Measurements from ENCODE around the gene PPP6R2. TPM values are rescaled to one million over a fixed set of nuclear protein-coding genes. Genes with fewer than 3 reads are reported as not detected.

Gene PPP6R2
- total and polyA plus RNA-seq, 2 of the 8 experiments (the other 6 are each of a cell fraction or from before 2014, with no cell fraction given) = 25.0 to 32.2 TPM

GRCh38 chr22:50481440-50482106 is 138.4 kb downstream of the PPP6R2 start, which contains the start of gene ADM2:
ADM2 (plus strand) TSS chr22:50481543; CDS start chr22:50481848, 305 bp downstream.
- FAIRE-seq (no peak), DNase-seq (ENCODE audit: low read depth in 1 of 2, low spot score in 2 of 2) (peak in 1 of 2 experiments; percentile 89)
- no peaks in the 10 kb centered on the region for H3K9me3 ChIP-seq (ENCODE audit: insufficient read depth in 2 of 2, low read depth in 1 of 2, low read length in 1 of 2)
- peaks cover 4% of the 10 kb centered on the region; the same call in 1 of the 2 replicates for H3K23me2 ChIP-seq (ENCODE audit: low read depth, low read length)
- 0 out of 8 replicates have a peak, but pooled peaks cover 0 to 2% (median 0%) of the 10 kb centered on the region in 4 experiments for H3K36me3 ChIP-seq (ENCODE audit: control insufficient read depth in 2 of 4, insufficient read depth in 4 of 4, low read length in 3 of 4)
- no peak within 1 kb of the TSS for H3K14ac ChIP-seq (ENCODE audit: insufficient read length)
- POLR2A ChIA-PET (ENCODE audit: partially characterized antibody) = interaction anchor here (0.7 to 2.1 kb wide), 8 partner anchors 8 to 44 kb away, joined by 3 to 16 read pairs (median 3); partner anchors contain the start of gene SCO2
- H3K9ac ChIP-seq (replicated peaks in 1 of 4; ENCODE audit: extremely low read depth in 1 of 4, low read depth in 3 of 4, low read length in 3 of 4) = peak within 1 kb of the TSS; percentile 44 to 72 (median 60); a peak in 6 of 7 replicates
- WGBS, 2 experiments (ENCODE audit: extremely low coverage in 1 of 2, insufficient coverage in 1 of 2, insufficient read length in 1 of 2, insufficient replicate concordance in 2 of 2, low coverage in 1 of 2, low lambda C conversion rate in 2 of 2, missing lambda C conversion rate in 1 of 2) = 0% methylated on average over 2 of the region's 70 CpGs; no CpG with 5 or more reads in 1 of the 2 experiments
- peak within 1 kb of the TSS; percentile 34; the same call in 1 of the 2 replicates for H2BK20ac ChIP-seq (ENCODE audit: low read length)
- peak within 1 kb of the TSS; percentile 60 for H3K18ac ChIP-seq (ENCODE audit: extremely low read depth, low read length)
- peak within 1 kb of the TSS; percentile 50 to 74 (median 58) for H3K4me3 ChIP-seq (ENCODE audit: extremely low read depth in 1 of 4, insufficient read depth in 2 of 4, low read depth in 3 of 4, low read length in 4 of 4)
- peak; percentile 31; the same call in 1 of the 2 replicates for TF ChIP-seq EGR1 (IDR thresholded peaks at IDR 0.05; ENCODE audit: borderline replicate concordance, low read depth, low read length)
- TF ChIP-seq ASH2L (IDR thresholded peaks at IDR 0.05; ENCODE audit: low read length) = no peak
- TF ChIP-seq GABPA (IDR thresholded peaks at IDR 0.05; ENCODE audit: borderline replicate concordance, insufficient read depth, low read length) = 0 out of 2 replicates have a peak, but pooled peaks have one; percentile 46
- peak; percentile 42; the same call in 1 of the 2 replicates for TF ChIP-seq TAF1 (IDR thresholded peaks at IDR 0.05; ENCODE audit: low read depth, low read length)
- TF ChIP-seq PHF8 (conservative IDR thresholded peaks at IDR 0.05; ENCODE audit: low read depth, low read length) = 0 out of 2 replicates have a peak, but pooled peaks have one; percentile 42
- peak; percentile 16; the same call in 1 of the 2 replicates for TF ChIP-seq CEBPB (IDR thresholded peaks at IDR 0.05; ENCODE audit: low read depth, low read length)
- TF ChIP-seq TBP (IDR thresholded peaks at IDR 0.05; ENCODE audit: low read depth, low read length) = peak; percentile 50; the same call in 1 of the 2 replicates
- TF ChIP-seq POLR2AphosphoS5 (IDR thresholded peaks at IDR 0.05; ENCODE audit: low read depth, low read length) = no peak; the same call in 1 of the 2 replicates
- no peak; a peak in 1 of 3 replicates for TF ChIP-seq POLR2A (IDR thresholded peaks at IDR 0.05; ENCODE audit: control extremely low read depth in 1 of 2, low read depth in 2 of 2, low read length in 2 of 2)
- TF ChIP-seq FOSL1 (IDR thresholded peaks at IDR 0.05; ENCODE audit: insufficient read depth, low read depth, low read length) = no peak
- H3K56ac ChIP-seq (replicated peaks; ENCODE audit: insufficient read length, low read depth, low read length) = peak within 1 kb of the TSS; percentile 30
- peak within 1 kb of the TSS; percentile 74 for H4K91ac ChIP-seq (replicated peaks; ENCODE audit: insufficient read length, low read length)
- peaks cover 0 to 3% of the 10 kb centered on the region in 2 experiments for H4K20me1 ChIP-seq (replicated peaks in 1 of 2; ENCODE audit: control insufficient read depth in 1 of 2, insufficient read depth in 2 of 2, low read length in 2 of 2)
- H4K5ac ChIP-seq (ENCODE audit: insufficient read length, low read depth, low read length) = peak within 1 kb of the TSS; percentile 53
- no peak within 1 kb of the TSS for H2AK5ac ChIP-seq (ENCODE audit: low read depth, low read length)
- peaks cover 1 to 22% (median 13%) of the 10 kb centered on the region in 4 experiments; a peak in 6 of 7 replicates for H3K27me3 ChIP-seq (replicated peaks in 1 of 4; ENCODE audit: control insufficient read depth in 3 of 4, extremely low read depth in 1 of 4, insufficient read depth in 3 of 4, low read length in 3 of 4)
- CTCF ChIA-PET (ENCODE audit: partially characterized antibody) = interaction anchor here (1.0 to 1.3 kb wide), 2 partner anchors 16 to 214 kb away, joined by 3 to 5 read pairs; no protein-coding TSS in a partner anchor
- H3K4me1 ChIP-seq (replicated peaks in 1 of 4; ENCODE audit: control insufficient read depth in 3 of 4, insufficient read depth in 4 of 4, low read length in 3 of 4) = peaks cover 0 to 5% (median 0%) of the 10 kb centered on the region in 4 experiments; a peak in 3 of 7 replicates
- no peak within 1 kb of the TSS for H2AFZ ChIP-seq (ENCODE audit: low read length)
- peak within 1 kb of the TSS; percentile 44; the same call in 1 of the 2 replicates for H2BK5ac ChIP-seq (ENCODE audit: low read depth, low read length)
- H2BK15ac ChIP-seq (ENCODE audit: low read length) = no peak within 1 kb of the TSS
- peak within 1 kb of the TSS; percentile 81; the same call in 1 of the 2 replicates for H2BK12ac ChIP-seq (ENCODE audit: low read depth, low read length)
- peak within 1 kb of the TSS; percentile 80 for H4K8ac ChIP-seq (ENCODE audit: extremely low read depth, insufficient read depth, low read length)
- peak within 1 kb of the TSS; percentile 44 to 74 for H3K4me2 ChIP-seq (ENCODE audit: insufficient read depth in 1 of 2, low read depth in 2 of 2, low read length in 2 of 2)
- no peak within 1 kb of the TSS for H2BK120ac ChIP-seq (replicated peaks; ENCODE audit: low read depth, low read length)
- no peaks in the 10 kb centered on the region for H3K79me1 ChIP-seq (ENCODE audit: low read depth, low read length)
- peak within 1 kb of the TSS; percentile 53 for H3K4ac ChIP-seq (replicated peaks; ENCODE audit: insufficient read length, low read depth, low read length)
- H3K79me2 ChIP-seq (ENCODE audit: control insufficient read depth in 1 of 2, insufficient read depth in 2 of 2, low read length in 2 of 2) = no peaks in the 10 kb centered on the region
- no peak within 1 kb of the TSS for H3K27ac ChIP-seq (ENCODE audit: low read depth, low read length)
- no peak within 1 kb of the TSS for H3K23ac ChIP-seq (ENCODE audit: insufficient read length)
